DOHH2 (cell line): Measurements from ENCODE around the gene RBPJ.

Experiments
- EZH2phosphoT487 ChIP-seq: fragments of 200-600 bp; sonication (generic); IDR thresholded peaks from 2 replicates; pipeline ENCODE4 v1.6.1; 2017; ENCODE audit warnings: borderline replicate concordance, mild to moderate bottlenecking, antibody characterized with exemption, low read length, moderate library complexity, mixed read lengths
- TF ChIP-seq, protein P1 (sequence below): fragments of 200-600 bp; sonication (generic); IDR thresholded peaks from one replicate; pipeline ENCODE4 v1.5.1; 2014; ENCODE audit warnings: antibody characterized with exemption, mild to moderate bottlenecking, low read depth, low read length; ENCODE audit not compliant: poor library complexity, severe bottlenecking

DNA sequence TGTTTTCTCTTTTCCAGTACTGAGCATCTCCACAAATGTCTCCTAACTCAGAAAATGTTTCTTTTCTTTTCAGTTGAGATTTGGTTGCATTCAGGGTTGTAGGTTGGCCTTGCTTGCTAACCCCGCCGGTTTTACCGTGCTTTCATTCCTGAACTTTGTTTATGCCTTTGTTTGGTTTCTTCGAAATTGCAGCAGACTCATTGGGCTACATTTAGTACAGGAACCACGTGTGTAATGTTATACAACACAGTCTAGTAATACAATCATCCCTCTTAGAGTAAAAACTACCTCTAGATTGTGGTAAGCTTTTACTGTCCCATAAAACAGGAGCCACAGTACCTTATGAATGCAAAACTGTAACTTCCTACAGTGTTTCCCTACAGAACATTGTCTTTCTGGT is 111.6 kb downstream of the RBPJ start:
- TF ChIP-seq, protein P1, sequence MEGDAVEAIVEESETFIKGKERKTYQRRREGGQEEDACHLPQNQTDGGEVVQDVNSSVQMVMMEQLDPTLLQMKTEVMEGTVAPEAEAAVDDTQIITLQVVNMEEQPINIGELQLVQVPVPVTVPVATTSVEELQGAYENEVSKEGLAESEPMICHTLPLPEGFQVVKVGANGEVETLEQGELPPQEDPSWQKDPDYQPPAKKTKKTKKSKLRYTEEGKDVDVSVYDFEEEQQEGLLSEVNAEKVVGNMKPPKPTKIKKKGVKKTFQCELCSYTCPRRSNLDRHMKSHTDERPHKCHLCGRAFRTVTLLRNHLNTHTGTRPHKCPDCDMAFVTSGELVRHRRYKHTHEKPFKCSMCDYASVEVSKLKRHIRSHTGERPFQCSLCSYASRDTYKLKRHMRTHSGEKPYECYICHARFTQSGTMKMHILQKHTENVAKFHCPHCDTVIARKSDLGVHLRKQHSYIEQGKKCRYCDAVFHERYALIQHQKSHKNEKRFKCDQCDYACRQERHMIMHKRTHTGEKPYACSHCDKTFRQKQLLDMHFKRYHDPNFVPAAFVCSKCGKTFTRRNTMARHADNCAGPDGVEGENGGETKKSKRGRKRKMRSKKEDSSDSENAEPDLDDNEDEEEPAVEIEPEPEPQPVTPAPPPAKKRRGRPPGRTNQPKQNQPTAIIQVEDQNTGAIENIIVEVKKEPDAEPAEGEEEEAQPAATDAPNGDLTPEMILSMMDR, result no peak
- no peak for TF ChIP-seq EZH2phosphoT487
